HUDEP-2 (cell line): ENCODE measurements around the gene HLA-DOA.

ENCODE experiments used
- DNase-seq, 76 experiments: peaks; one replicate each; lab custom pipeline; 2025; ENCODE audit not compliant: unreplicated experiment in 76 of 76; lab: John Stamatoyannopoulos, UW

HLA-DOA gene

DNA sequence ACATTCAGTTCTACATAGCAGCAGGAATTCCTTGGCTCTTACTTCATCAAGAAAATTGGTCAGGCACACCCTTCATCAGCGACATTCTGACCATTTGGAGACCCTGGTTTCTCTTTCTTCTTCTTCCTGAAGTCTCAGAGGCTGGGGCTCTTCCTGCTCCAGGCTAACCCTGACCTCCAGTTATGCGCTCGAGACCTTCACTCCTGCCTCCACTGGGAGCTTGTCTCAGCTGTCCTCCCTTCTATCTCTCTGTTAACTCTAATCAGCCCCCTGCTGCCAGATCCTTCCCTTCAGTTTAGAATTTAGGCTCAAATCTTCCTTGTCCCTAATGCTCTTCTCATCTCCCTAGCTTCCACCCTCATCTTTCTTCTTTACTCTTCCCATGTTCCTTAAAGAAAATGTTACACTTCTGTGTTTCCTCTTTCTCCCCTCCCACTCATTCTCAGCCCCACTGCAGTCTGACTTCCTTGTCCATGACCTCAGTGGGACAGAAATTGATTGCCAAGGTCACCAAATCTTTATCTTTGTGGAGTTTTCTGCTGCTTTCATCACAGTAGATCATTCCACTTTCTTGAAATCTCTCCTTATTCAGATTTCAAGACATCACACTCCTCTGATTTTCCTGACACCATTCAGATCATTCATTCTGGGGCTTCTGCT is 8.4 kb upstream of the HLA-DOA start:
- no peak for DNase-seq

DNA sequence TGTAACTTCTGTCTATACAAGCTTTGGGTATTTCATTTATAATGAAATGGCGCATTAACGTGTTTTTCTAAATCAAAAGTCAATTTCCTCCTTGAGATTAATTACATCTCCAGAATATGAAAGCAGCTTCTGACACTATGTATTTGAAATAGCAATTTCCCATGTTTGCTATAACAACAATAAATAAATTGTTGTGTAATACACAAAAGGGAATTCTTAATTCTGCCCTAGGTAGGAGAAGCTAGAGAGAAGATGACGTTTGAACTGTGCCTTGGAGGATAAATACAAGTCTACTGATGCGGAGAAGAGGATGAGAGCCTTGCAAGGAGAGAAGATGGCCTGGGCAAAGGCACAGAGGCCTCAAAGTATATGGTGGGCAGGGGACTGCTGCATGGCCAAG is 7.6 kb upstream of the HLA-DOA start:
- no peak for DNase-seq

DNA sequence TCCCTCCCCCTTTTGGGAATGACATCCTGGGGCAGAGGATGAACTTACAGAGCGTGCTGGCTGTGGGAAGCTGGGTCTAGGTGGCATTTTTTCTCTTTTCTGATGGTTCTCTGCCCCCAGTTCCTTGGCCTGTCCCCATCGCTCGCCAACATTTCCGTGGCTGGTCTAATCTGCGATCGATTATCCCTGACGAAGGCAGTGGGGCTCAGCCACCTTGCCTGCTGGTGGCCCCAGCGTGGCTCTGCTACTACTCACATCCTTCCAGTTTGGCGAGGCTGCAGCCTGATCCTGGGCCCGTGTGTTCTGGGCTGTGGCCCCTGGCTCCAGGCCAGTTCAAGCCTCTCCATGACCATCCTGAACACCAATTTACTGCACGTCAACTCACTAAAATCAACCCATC is 6.4 kb upstream of the HLA-DOA start:
- DNase-seq, result no peak

DNA sequence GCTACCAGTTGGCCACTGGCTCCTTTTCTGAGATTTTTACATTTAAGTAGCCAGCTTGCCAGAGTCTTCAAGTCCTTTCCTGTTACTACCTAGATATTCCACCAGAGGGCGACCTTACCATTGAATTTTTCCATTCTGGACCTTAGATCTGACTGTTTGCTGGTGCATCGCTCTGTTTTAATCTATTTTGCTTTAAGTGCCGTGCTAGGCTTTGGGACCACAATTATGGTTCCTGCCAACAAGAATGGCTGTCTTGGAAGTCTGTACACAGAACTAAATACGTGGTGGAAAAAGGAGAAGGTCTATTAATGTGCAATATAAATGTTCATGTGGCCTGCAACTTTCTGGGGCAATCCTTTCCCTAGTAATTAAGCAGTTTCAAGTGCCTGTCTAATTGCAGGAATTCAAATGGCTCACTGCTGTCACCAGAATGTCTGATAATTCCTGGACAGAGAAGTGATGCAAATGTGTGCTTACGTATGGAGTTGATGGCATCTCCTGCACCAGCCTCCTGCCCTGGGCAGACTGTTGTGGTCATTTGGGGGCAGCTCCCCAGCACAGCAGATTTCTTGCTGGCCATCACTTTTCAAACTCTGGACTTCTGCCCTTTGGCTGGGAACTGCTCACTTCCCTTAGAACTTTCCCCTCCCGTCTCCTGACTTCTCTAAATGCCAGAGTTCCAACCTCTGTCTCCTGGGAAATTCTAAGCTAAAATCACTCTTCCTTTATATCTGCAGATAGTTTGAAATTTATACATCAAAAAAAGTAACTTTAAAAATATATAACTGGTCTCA is 5.6 kb upstream of the HLA-DOA start:
- peak in 53 of 76 experiments; percentile 7 to 78 (median 56) for DNase-seq

DNA sequence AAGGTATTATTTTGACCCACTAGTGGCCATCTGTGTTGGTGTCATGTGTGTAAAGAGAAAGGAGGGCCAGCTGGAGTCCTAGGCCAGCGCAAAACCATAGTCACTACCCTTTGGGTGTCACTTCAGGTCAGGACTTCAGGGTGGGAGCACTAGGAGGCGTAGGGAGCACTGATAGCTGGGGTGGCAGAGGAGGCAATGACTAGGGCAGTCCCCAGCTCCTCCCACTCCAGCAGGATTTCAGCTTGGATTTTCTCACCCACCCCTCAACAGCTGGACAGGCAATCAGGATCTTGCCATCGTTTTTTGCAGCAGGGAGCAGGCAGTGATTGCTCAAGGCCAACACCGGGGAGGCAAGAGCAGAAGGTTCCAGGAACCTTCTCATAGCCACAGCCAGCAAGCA is 4.2 kb upstream of the HLA-DOA start:
- no peak for DNase-seq

DNA sequence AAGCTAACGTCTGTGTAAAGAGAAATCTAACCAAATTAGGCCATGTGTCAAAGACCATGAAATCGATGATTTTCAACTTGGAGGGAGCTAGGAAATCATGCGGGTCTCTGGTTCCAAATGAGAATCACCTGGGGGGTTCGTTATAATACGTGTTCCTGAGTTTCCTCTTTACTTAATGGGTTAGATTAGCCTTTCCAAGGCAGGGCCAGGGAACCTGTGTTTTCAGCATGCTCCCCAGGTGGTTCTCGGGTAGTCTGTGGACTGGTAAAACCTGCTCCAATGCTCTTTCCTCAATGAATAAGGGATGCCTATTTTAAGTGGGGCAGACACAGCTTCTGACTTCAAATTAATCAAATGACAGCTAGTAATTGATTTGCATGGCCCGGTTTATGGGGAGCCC is 965 bp upstream of the HLA-DOA start:
- no peak for DNase-seq

DNA sequence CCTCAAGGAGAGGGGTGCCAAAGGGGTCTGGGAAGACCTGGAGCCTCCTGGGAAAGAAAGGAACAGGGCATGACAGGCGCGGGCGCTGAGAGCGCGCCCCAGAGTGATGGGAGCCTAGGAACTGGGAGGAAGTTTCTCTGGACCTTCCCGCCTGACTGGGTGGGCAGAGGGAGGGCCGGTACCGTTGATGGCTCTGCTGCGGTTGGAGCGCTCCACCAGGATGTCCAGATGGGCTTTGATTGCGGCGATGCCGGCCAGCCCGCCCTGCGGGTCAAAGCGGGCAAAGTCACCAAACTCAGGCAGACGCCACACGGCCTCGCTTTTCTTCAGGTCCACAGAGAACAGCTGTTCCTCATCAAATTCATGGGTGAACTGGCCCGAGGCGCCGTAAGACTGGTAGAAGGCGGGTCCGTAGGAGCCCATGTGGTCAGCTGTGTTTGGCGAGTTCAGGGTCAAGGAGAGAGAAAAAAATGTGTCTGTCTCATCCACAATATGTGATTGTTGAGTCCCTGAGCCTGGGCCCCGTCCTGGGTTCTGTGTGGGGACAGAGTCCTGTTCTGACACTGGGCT is 1.5 kb downstream of the HLA-DOA start:
- no peak for DNase-seq

DNA sequence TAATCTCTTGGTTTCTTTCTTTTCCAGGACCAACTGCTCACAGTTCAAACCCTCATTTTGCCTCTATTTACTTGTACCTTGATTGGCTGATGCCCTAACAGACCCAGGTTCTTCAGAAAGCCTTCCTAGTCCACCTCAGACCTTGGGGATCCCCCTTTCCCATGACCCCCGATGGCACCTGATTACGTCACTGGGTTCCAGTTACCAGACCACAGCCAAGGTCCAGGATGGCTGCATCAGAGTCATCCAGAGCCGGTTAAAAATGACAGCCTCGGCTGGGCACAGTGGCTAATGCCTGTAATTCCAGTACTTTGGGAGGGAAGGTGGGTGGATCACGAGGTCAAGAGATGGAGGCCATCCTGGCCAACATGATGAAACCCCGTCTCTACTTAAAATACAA is 4.5 kb downstream of the HLA-DOA start:
- no peak for DNase-seq

DNA sequence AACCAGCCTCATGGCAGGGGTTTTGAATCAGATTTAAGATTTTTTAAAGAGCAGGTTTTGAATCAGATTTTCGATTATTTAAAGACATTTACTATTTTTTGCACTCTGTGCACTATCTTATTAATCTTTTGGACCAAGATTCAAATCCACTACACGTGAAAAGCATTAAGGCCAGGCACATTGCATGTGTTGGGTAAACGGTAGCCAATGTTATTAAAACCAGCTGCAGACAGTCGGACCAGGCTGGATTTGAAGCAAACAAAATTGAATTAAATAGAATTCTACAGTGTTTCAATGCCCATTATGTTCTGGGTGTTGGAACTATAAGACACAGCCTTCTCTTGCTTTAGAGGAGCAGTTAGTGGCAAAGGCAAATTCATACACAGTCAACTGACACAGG is 7.7 kb downstream of the HLA-DOA start:
- DNase-seq, result no peak

DNA sequence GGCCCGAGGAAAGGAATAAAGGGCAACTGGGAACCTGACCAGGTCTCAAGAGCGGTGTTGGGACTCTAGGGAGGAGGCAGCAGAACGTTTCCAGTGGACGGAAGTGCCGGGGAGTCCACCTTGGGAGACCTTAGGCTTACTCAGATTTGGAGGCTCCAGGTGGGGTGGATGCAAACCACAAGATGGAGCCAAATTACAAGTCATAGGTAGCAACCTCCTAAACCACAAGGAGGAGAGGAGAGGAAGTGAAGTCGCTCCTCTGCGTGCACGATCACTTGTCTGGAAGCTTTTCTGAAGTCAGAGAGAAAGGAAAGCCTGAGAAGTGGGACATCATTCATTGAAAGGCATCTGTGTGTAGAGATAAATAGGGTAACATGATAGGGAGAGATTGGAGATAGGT is 9.3 kb downstream of the HLA-DOA start:
- DNase-seq, result peak in 1 of 76 experiments; percentile 8

DNA sequence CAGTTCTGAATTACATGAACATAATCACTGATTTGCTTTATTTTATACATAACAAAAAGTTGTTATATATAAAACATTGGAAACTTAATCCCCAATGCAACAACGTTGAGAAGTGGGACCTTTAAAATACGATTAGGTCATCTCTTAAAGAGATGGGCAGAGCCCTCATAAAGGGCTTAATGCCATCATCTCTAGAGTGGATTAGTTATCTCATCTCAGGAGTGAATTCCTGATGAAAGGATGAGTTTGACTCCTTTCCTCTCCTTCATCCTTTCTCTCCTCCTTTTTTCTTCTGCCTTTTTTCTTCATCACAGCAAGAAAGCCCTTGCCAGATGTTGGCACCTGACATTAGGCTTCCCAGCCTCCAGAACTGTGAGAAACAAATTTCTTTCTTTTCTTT is 13.9 kb downstream of the HLA-DOA start:
- DNase-seq, result no peak

DNA sequence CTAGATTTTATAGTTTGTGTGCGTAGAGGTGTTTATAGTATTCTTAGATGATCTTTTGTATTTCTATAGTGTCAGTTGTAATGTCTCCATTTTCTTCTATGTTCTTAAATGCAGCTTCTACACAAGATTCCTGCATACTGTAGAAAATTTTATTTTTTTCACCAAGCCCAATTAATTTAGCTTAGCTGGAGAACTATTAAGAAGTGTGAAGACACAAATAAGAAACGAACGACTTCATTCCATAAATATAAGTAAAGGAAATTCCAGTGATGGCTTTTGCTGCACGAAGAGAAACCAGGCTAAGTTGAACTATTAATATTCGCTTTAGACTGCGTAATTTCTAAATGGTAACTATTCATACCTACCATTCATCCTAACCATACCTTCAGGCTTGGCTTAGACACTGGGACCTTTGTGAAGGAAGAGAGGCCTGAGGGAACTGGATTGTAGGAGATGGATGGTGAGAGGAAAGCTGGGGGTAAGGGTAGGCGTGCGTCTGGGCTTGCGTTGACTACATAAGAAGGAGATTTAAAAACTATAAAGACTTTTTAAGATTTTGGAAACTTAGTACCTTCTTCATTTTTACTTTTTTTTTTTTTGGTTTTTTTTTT is 15.9 kb downstream of the HLA-DOA start:
- DNase-seq, result no peak

DNA sequence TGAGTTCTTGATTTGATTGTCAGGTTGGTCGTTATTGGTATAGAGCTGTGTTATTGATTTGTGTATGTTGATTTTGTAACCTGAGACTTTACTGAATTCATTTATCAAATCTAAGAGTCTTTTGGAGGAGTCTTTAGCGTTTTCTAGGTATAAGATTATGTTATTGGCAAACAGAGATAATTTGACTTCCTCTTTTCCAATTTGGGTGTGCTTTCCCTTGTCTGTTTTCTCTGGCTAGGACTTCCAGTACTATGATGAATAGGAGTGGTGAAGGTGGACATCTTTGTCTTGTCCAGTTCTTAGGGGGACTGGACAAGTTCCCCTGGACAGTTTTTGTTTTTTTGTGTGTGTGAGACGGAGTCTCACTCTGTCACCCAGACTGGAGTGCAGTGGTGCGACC is 17.4 kb downstream of the HLA-DOA start:
- DNase-seq, result no peak

DNA sequence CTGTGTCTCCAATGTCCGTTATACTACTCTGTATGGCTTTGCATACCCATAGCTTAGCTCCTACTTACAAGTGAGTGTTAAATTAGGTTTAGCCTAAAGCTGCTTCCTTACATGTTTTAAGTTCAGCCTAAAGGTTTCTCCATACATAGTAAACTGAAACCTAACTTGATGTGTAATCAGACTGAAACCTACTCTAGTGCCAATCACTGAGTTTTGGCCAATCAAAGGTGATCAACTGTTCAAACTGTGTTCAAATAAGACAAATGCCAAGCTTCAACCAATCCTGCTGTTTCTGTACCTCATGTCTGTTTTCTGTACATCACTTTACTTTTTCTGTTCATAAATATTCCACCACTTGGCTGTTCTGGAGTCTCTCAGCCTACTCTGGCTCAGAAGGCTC is 20.0 kb downstream of the HLA-DOA start:
- no peak for DNase-seq

DNA sequence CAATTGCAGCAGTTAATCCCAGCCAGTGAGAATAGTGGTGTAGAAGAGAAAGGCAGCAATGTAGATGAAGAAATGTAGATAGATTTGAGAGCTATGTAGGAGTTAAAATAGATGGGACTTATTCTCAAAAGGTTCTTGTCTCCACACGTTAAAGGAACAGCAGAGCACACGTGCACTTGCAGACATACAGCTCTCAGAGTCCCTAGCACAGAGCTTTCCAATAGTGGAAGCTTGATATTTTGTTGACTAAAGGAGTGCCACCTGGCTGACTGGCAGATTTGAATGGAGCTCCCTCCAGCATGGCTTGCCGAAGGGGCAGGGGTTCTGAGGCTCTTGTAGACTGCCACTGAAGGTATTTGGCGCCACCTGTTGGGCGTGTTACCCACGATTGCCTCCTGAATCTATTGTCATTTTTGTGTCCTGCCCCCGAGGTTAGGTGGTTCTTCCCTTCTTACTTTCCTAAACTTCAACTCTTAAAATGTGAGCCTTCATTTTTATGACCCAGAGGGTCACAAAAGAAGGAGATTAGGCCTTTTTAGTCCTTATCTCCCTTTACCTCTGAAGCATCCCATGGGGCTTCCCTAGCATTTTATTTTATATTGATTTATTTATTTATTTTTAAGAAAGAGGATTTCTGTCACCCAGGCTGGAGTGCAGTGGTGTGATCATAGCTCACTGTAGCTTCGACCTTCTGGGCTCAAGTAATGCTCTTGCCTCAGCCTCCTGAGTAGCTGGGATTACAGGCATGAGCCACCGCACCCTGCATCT is 24.6 kb downstream of the HLA-DOA start:
- DNase-seq, result peak in 73 of 76 experiments; percentile 43 to 90 (median 79)

DNA sequence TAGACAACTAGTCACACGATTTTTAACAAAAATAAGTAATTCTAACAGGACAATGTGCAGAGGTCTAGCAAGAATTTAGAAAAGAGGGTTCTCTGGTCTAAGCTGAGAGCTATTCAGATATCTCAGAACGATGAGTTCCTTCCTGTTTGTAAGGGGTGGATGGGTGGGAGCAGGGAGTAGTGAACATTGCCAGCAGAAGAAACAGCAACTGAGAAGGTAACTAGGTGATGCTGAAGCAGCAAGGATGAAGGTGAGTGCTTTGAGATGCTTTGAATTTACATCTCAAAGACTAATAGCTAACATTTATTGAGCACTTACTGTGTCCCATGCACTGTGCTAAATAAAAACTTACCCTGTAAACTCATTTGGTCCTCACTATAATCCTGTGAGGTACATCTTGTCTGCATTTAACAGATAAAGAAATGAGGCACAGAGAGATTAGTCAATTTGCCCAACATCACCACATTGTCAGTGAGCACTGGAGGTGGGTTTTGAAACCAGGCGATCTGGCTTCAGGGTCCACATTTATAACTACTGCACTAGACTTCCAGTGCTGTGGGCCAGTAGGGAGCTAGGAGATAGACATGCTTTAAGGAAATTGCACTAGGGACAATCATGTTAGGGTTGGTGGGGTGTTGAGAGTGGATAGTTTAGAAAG is 25.3 kb downstream of the HLA-DOA start:
- DNase-seq, result peak in 12 of 76 experiments; percentile 24 to 57 (median 30)

DNA sequence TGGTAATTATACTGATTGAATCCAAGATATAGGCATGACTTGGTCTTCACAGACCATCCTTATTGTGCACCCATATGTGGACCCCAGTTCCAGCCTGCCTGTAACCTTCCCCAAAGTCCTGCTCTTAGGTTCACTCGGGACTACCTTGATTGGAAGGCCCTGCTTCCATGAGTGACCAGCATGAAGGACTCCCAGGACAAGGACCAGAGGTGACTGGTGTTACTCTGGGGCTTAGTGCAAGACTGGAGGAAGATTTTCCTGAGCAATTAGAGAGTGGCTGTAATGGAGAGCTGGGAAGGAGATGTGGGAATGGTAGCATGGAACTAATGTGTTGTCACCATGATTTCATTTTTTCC is 25.9 kb downstream of the HLA-DOA start:
- DNase-seq, result no peak

DNA sequence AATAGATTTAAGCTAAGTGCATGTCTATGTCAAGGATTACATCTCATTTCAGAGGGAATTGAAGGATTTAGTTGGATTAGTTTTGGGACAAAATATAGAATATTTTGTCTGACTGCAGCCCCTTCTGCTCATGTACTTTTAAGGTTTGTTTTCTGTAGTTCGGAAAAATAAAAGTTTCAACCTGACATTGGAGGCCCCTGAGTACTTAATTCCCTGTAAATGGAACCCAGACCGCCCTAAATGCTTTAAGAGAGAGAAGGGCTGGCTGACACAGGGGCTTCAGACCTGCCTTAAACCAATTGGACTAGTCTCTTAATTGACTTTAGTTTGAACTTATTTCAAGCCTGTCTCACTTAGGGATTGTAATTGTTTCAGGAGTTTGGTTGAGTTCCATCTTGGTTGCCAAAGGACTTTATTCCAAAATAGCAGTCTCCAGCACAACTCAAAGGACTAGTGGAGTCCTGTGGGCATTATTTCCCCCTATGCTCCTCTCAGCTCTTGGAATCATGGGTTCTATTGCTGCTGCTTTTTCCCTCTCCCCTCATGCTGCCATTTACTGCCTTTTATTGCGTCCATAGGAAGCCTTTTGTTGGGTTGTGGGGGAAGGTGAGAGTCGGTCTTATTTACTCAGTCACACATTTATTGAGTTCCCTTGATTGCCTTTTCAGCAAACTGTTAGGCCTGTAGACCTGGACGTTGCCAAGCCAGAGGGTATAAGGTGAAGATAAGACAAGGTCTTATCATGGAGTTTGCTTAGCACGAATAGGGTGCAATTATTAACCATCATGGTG is 26.5 kb downstream of the HLA-DOA start:
- peak in 4 of 76 experiments; percentile 22 to 45 (median 32) for DNase-seq

DNA sequence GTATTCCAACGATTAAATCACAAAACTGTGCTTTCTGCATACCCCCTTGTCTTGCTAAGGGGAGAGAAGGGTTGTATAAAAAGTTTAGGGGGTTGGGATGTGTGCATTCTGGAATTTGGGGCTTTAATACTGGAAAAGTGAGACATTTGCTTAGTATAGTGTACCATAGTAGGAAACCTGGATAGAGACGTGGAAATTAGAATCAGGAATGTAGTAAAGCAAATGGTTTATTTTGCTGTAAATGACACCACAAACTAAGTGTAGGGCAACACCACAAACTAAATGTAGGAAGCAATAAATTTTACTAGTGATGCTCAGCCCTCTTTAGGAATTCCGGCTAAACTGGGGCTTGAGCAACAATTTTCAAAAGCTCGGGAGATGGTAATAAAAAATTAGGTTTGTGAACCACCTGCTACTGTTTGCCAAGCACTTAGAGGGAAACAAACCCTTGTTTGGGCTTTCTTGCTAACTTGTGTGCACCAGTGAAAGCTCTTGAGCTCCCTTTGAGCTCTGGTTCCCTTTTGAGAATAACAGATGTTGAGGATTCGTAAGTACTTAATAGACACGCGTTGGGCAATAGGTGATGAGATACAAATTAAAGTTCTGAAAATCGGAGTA is 27.2 kb downstream of the HLA-DOA start:
- peak in 11 of 76 experiments; percentile 14 to 43 (median 26) for DNase-seq
